ENCODE measurements around the gene NPB. TPM values are rescaled to one million over a fixed set of nuclear protein-coding genes. Genes with fewer than 3 reads are reported as not detected.
A peak's percentile ranks its signal among the peaks of the same experiment; 100 is the strongest.

Gene NPB
- polyA plus RNA-seq, 2 donors, result 0.33 to 0.49 TPM

GRCh38 chr17:81863833-81864768, 37.9 kb upstream of the NPB start:
- peaks cover 0 to 18% of the 10 kb centered on the region in 2 donors for H3K4me1 ChIP-seq (ENCODE audit: control insufficient read depth in 2 of 2, insufficient read depth in 2 of 2, low read length in 1 of 2)
- 68 to 73% methylated on average over 9 of the region's 9 CpGs for WGBS, 2 donors
- H3K27ac ChIP-seq (ENCODE audit: low read depth in 2 of 2, low read length in 1 of 2), result peak overlapping the region; percentile 2 to 67
- no peak overlapping the region for H3K4me3 ChIP-seq (ENCODE audit: low read depth in 1 of 2, low read length in 2 of 2)
- peaks cover 0 to 24% of the 10 kb centered on the region in 2 donors for H3K36me3 ChIP-seq (ENCODE audit: control insufficient read depth in 2 of 2, insufficient read depth in 2 of 2, low read length in 1 of 2)
- no peaks in the 10 kb centered on the region for H3K9me3 ChIP-seq (ENCODE audit: control insufficient read depth in 2 of 2, insufficient read depth in 1 of 2, low read depth in 1 of 2, low read length in 1 of 2)
- H3K27me3 ChIP-seq (ENCODE audit: control insufficient read depth in 1 of 2, insufficient read depth in 2 of 2, low read length in 2 of 2), result no peaks in the 10 kb centered on the region

GRCh38 chr17:81865358-81865732, 36.7 kb upstream of the NPB start:
- peak overlapping the region in 1 of 2 donors; percentile 53 for H3K27ac ChIP-seq (ENCODE audit: low read depth in 2 of 2, low read length in 1 of 2)
- 77 to 93% methylated on average over 8 of the region's 8 CpGs for WGBS, 2 donors
- H3K4me1 ChIP-seq (ENCODE audit: control insufficient read depth in 2 of 2, insufficient read depth in 2 of 2, low read length in 1 of 2), result peaks cover 3 to 24% of the 10 kb centered on the region in 2 donors

GRCh38 chr17:81865733-81866439, 36.2 kb upstream of the NPB start:
- Histone ChIP-seq H3K9me3 (ENCODE audit: control insufficient read depth in 2 of 2, insufficient read depth in 1 of 2, low read depth in 1 of 2, low read length in 1 of 2) (no peaks in the 10 kb centered on the region), H3K4me3 (ENCODE audit: low read depth in 1 of 2, low read length in 2 of 2) (no peak overlapping the region), H3K27ac (ENCODE audit: low read depth in 2 of 2, low read length in 1 of 2) (peak overlapping the region in 1 of 2 donors; percentile 53), H3K4me1 (ENCODE audit: control insufficient read depth in 2 of 2, insufficient read depth in 2 of 2, low read length in 1 of 2) (peaks cover 3 to 24% of the 10 kb centered on the region in 2 donors), H3K27me3 (ENCODE audit: control insufficient read depth in 1 of 2, insufficient read depth in 2 of 2, low read length in 2 of 2) (no peaks in the 10 kb centered on the region), H3K36me3 (ENCODE audit: control insufficient read depth in 2 of 2, insufficient read depth in 2 of 2, low read length in 1 of 2) (peaks cover 8 to 29% of the 10 kb centered on the region in 2 donors)
- WGBS, 2 donors, result 43 to 61% methylated on average over 18 of the region's 18 CpGs

More at GRCh38 chr17:81865358-81865732, 36.7 kb upstream of the NPB start:
- no peak overlapping the region for H3K4me3 ChIP-seq (ENCODE audit: low read depth in 1 of 2, low read length in 2 of 2)
- H3K36me3 ChIP-seq (ENCODE audit: control insufficient read depth in 2 of 2, insufficient read depth in 2 of 2, low read length in 1 of 2), result peaks cover 8 to 29% of the 10 kb centered on the region in 2 donors
- no peaks in the 10 kb centered on the region for H3K9me3 ChIP-seq (ENCODE audit: control insufficient read depth in 2 of 2, insufficient read depth in 1 of 2, low read depth in 1 of 2, low read length in 1 of 2)
- H3K27me3 ChIP-seq (ENCODE audit: control insufficient read depth in 1 of 2, insufficient read depth in 2 of 2, low read length in 2 of 2), result no peaks in the 10 kb centered on the region

GRCh38 chr17:81866440-81867169, 35.4 kb upstream of the NPB start:
- Histone ChIP-seq H3K27me3 (ENCODE audit: control insufficient read depth in 1 of 2, insufficient read depth in 2 of 2, low read length in 2 of 2) (no peaks in the 10 kb centered on the region), H3K36me3 (ENCODE audit: control insufficient read depth in 2 of 2, insufficient read depth in 2 of 2, low read length in 1 of 2) (peaks cover 8 to 29% of the 10 kb centered on the region in 2 donors), H3K4me3 (ENCODE audit: low read depth in 1 of 2, low read length in 2 of 2) (no peak overlapping the region), H3K9me3 (ENCODE audit: control insufficient read depth in 2 of 2, insufficient read depth in 1 of 2, low read depth in 1 of 2, low read length in 1 of 2) (no peaks in the 10 kb centered on the region), H3K27ac (ENCODE audit: low read depth in 2 of 2, low read length in 1 of 2) (peak overlapping the region; percentile 13 to 68), H3K4me1 (ENCODE audit: control insufficient read depth in 2 of 2, insufficient read depth in 2 of 2, low read length in 1 of 2) (peaks cover 3 to 24% of the 10 kb centered on the region in 2 donors)
- 72 to 79% methylated on average over 18 of the region's 18 CpGs for WGBS, 2 donors

- WGBS, 2 donors, result 38 to 42% methylated on average over 23 of the region's 23 CpGs
- Histone ChIP-seq H3K4me3 (ENCODE audit: low read depth in 1 of 2, low read length in 2 of 2) (no peak overlapping the region), H3K27ac (ENCODE audit: low read depth in 2 of 2, low read length in 1 of 2) (peak overlapping the region; percentile 23 to 68), H3K4me1 (ENCODE audit: control insufficient read depth in 2 of 2, insufficient read depth in 2 of 2, low read length in 1 of 2) (peaks cover 3 to 24% of the 10 kb centered on the region in 2 donors), H3K36me3 (ENCODE audit: control insufficient read depth in 2 of 2, insufficient read depth in 2 of 2, low read length in 1 of 2) (peaks cover 8 to 29% of the 10 kb centered on the region in 2 donors), H3K9me3 (ENCODE audit: control insufficient read depth in 2 of 2, insufficient read depth in 1 of 2, low read depth in 1 of 2, low read length in 1 of 2) (no peaks in the 10 kb centered on the region), H3K27me3 (ENCODE audit: control insufficient read depth in 1 of 2, insufficient read depth in 2 of 2, low read length in 2 of 2) (no peaks in the 10 kb centered on the region)
Measured at GRCh38 chr17:81867170-81867990, 34.7 kb upstream of the NPB start.

- Histone ChIP-seq H3K9me3 (ENCODE audit: control insufficient read depth in 2 of 2, insufficient read depth in 1 of 2, low read depth in 1 of 2, low read length in 1 of 2) (no peaks in the 10 kb centered on the region), H3K36me3 (ENCODE audit: control insufficient read depth in 2 of 2, insufficient read depth in 2 of 2, low read length in 1 of 2) (peaks cover 8 to 28% of the 10 kb centered on the region in 2 donors), H3K4me3 (ENCODE audit: low read depth in 1 of 2, low read length in 2 of 2) (no peak overlapping the region), H3K27ac (ENCODE audit: low read depth in 2 of 2, low read length in 1 of 2) (peak overlapping the region; percentile 23 to 68), H3K27me3 (ENCODE audit: control insufficient read depth in 1 of 2, insufficient read depth in 2 of 2, low read length in 2 of 2) (no peaks in the 10 kb centered on the region), H3K4me1 (ENCODE audit: control insufficient read depth in 2 of 2, insufficient read depth in 2 of 2, low read length in 1 of 2) (peaks cover 3 to 26% of the 10 kb centered on the region in 2 donors)
- WGBS, 2 donors, result 59 to 60% methylated on average over 26 to 28 of the region's 28 CpGs
Measured at GRCh38 chr17:81867991-81868673, 33.9 kb upstream of the NPB start.

- H3K36me3 ChIP-seq (ENCODE audit: control insufficient read depth in 2 of 2, insufficient read depth in 2 of 2, low read length in 1 of 2), result peaks cover 8 to 25% of the 10 kb centered on the region in 2 donors
Measured at GRCh38 chr17:81868674-81869220, 33.3 kb upstream of the NPB start.

More at GRCh38 chr17:81868674-81869220, 33.3 kb upstream of the NPB start:
- no peaks in the 10 kb centered on the region for H3K27me3 ChIP-seq (ENCODE audit: control insufficient read depth in 1 of 2, insufficient read depth in 2 of 2, low read length in 2 of 2)
- no peaks in the 10 kb centered on the region for H3K9me3 ChIP-seq (ENCODE audit: control insufficient read depth in 2 of 2, insufficient read depth in 1 of 2, low read depth in 1 of 2, low read length in 1 of 2)
- H3K27ac ChIP-seq (ENCODE audit: low read depth in 2 of 2, low read length in 1 of 2), result peak overlapping the region; percentile 68 to 98
- WGBS, 2 donors, result 59 to 65% methylated on average over 25 to 30 of the region's 30 CpGs
- peak overlapping the region in 1 of 2 donors; percentile 3 for H3K4me3 ChIP-seq (ENCODE audit: low read depth in 1 of 2, low read length in 2 of 2)
- H3K4me1 ChIP-seq (ENCODE audit: control insufficient read depth in 2 of 2, insufficient read depth in 2 of 2, low read length in 1 of 2), result peaks cover 3 to 26% of the 10 kb centered on the region in 2 donors

Measured in esophagus (tissue), 2 donors.